NCI-H2227 treated with DMSO at 0.1 percent for 48 hours (cell line): Measurements from ENCODE around the gene ATXN2L.
"Not testable (repeated sequence)": the region's sequence is repeated elsewhere in the genome, so short reads cannot be mapped to it uniquely, and the experiment has no call there.

ENCODE experiments used
- DNase-seq: peaks from one replicate; lab custom pipeline; 2025; lab: John Stamatoyannopoulos, UW

Gene ATXN2L

DNA sequence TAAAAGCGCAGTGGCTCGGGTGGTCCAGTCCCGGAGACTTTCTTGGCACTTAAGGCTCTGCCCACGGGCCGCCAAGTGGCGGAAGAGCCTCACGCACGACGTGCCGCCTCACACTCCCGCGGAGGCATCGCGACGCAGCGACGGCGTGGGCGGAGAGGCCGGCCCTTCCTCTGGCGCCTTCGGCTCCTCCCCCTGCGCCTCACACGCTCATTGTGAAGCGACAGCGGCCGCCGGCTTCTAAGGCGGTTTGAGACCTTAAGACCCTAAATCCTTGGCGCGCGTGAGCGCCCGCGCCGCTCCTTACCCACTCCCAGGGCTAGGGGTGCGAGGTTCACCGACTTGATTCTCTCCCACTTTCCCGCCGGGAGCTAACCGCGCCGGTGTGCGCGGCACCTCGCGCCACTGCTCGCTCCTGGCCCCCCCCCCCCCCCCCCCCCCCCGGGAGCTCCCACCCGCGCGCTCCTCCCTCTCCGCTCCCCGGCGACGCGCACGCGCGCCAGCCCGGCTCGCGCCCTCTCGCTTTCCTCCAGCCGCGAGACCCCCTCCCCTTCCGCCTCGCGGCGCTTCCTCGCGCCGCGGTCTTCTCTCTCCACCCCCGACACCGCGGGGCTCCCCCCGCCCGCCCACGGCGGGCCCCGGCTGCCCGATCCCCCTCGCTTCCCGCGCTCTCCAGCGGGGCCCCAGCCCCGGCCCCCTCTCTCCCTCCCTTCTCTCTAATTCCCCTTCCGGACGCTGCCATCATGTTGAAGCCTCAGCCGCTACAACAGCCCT is at the start of gene ATXN2L:
ATXN2L (plus strand) TSS at position 480 of the 771 bp plus-strand sequence; CDS start at position 741, 261 bp downstream.
- DNase-seq: peak; percentile 88

- DNase-seq: not testable (repeated sequence)
These were observed 41.1 kb upstream of the ATXN2L start for GRCh38 chr16:28781697-28782096.

DNA sequence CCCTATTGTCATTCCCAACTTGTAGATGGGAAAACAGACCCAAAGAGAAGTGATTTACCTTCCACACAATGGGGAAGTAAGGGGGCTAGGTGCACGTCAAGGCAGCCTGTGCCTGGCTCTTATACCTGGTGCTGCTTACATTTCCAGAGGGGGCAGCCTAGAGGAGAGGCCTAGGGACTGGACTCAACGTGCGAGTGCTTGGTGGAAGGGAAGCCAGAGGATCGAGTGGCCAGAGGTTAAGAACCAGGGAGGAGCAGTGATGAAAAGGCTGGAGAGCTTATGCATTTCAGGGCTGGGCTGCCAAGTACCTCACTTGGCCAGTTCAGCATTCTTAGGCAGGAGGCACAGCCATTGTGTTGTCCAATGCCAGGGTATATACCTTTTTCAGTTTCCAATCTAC is 40.4 kb upstream of the ATXN2L start:
- DNase-seq: not testable (repeated sequence)

GRCh38 chr16:28802235-28803019 is 20.4 kb upstream of the ATXN2L start:
- DNase-seq: not testable (repeated sequence)

GRCh38 chr16:28807445-28808120 is 15.2 kb upstream of the ATXN2L start:
- DNase-seq: not testable (repeated sequence)

- DNase-seq: no peak
These were observed 2.8 kb upstream of the ATXN2L start for GRCh38 chr16:28820016-28820415.

DNA sequence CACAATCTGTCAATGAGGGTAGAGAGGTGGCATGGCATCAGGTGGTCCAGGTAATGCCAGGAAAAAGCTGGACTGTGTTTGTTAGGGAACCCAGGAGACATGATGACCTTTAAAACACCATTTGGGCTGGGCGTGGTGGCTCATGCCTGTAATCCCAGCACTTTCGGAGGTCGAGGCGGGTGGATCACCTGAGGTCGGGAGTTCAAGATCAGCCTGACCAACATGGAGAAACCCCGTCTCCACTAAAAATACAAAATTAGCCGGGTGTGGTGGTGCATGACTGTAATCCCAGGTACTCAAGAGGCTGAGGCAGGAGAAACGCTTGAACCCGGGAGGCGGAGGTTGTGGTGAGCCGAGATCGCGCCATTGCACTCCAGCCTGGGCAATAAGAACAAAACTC is 2.3 kb upstream of the ATXN2L start:
- DNase-seq: not testable (repeated sequence)

- DNase-seq: no peak
These were observed 802 bp upstream of the ATXN2L start for GRCh38 chr16:28821874-28822519.

GRCh38 chr16:28823291-28823872 is 583 bp downstream of the ATXN2L start:
- no peak for DNase-seq

GRCh38 chr16:28823873-28824716 is 1.3 kb downstream of the ATXN2L start:
- peak; percentile 96 for DNase-seq

DNA sequence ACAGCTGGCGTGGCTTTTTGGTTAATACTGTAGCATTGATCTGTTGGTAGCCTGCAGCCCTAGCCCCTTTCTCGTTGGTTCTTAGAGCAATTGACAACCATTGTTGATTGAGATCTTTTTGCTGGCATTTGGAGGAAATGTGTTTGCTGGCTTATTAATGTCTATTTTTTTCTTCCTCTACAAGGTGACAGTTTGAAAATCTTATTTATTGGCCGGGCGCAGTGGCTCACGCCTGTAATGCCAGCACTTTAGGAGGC is 1.8 kb downstream of the ATXN2L start:
- no peak for DNase-seq

DNA sequence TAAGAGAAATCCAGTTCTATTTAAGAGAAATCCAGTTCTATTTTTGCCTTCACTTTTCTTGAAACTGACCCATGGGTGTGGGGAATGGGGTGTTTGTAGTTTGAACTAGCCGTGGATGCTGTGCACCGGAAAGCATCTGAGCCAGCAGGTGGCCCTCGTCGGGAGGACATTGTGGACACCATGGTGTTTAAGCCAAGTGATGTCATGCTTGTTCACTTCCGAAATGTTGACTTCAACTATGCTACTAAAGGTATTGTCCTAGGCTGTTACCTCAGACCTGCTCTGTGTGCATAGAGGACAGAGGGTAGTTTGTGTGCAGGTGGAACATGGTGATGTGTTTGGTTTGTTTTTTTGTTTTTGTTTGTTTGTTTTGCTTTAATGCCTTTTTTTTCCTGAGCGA is 3.3 kb downstream of the ATXN2L start:
- no peak for DNase-seq

DNA sequence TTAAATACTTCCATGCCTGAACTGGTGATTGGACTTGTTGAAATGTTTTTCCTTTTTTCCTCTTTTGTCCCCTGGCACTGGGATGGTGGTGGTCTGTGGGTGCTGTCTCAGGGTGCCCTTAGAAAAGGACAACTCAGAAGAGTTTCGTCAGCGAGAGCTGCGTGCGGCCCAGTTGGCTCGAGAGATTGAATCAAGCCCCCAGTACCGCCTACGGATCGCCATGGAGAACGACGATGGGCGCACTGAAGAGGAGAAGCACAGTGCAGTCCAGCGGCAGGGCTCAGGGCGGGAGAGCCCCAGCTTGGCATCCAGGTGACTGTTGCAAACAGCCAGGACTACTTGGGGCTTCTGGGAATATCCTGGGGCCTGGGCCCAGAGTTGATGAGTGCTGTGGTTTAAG is 6.9 kb downstream of the ATXN2L start:
- DNase-seq: no peak

DNA sequence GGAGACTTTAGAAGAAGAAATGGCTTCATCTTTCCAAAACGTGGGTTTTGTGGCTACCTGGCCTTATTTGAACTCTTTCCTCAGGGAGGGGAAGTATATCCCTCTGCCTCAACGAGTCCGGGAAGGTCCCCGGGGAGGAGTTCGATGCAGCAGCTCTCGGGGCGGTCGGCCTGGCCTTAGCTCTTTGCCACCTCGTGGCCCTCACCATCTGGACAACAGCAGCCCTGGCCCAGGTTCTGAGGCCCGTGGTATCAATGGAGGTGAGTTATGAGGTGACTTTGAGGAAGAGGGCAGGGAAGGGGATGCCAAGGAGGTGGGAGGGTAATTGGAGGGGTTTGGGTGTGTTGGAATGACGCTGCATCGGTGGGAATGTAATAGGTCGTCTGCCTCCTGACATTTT is 7.7 kb downstream of the ATXN2L start:
- DNase-seq: no peak

- no peak for DNase-seq
These were observed 11.6 kb downstream of the ATXN2L start for GRCh38 chr16:28834349-28834748.

- no peak for DNase-seq
These were observed 12.4 kb downstream of the ATXN2L start for GRCh38 chr16:28834873-28835863.

- DNase-seq: no peak
These were observed 13.3 kb downstream of the ATXN2L start for GRCh38 chr16:28835864-28836760.

GRCh38 chr16:28836761-28837064 is 13.9 kb downstream of the ATXN2L start:
- DNase-seq: no peak
